OCI-LY7 (cell line): ENCODE data around the gene ZNF407. TPM values are rescaled to one million over a fixed set of nuclear protein-coding genes. Genes with fewer than 3 reads are reported as not detected.

ENCODE experiments used
- BruUV-seq: library from RNA; stranded (reverse); fragments of 400-500 nt; replicated peaks from 2 replicates; lab custom pipeline; 2021; lab: Mats Ljungman, UMichigan
- CTCF ChIA-PET: fragments of 300-600 bp; sonication (Branson Sonifier 250); formaldehyde crosslinking; loops from one replicate; lab custom pipeline; 2022; ENCODE audit warnings: antibody characterized with exemption; ENCODE audit not compliant: unreplicated experiment; lab: Charles Lee
- POLR2A ChIA-PET: fragments of 300-600 bp; sonication (Branson Sonifier 250); formaldehyde crosslinking; loops from one replicate; lab custom pipeline; 2022; ENCODE audit warnings: antibody characterized with exemption; lab: Charles Lee
- DNase-seq: peaks from one replicate; pipeline ENCODE4 v3.0.0-alpha.2; 2015; ENCODE audit warnings: low spot score
- H2AFZ ChIP-seq: fragments of 200-600 bp; sonication (generic), shearing (Covaris generic); 2 replicates; pipeline ENCODE4 v1.6.1; 2014; ENCODE audit warnings: mild to moderate bottlenecking, antibody characterized with exemption, low read length, moderate library complexity
- H3K27ac ChIP-seq: fragments of 200-600 bp; sonication (generic); 2 replicates; pipeline ENCODE4 v1.5.1; 2014; ENCODE audit warnings: mixed run types, low read depth, mild to moderate bottlenecking, moderate library complexity, low read length, inconsistent platforms; ENCODE audit not compliant: poor library complexity, severe bottlenecking
- H3K36me3 ChIP-seq: fragments of 200-600 bp; sonication (generic); 2 replicates; pipeline ENCODE4 v1.6.1; 2014; ENCODE audit warnings: mild to moderate bottlenecking, antibody characterized with exemption, low read length, moderate library complexity, mixed read lengths; ENCODE audit not compliant: insufficient read depth
- H3K4me1 ChIP-seq: fragments of 200-600 bp; sonication (generic); 2 replicates; pipeline ENCODE4 v1.5.1; 2014; ENCODE audit warnings: mild to moderate bottlenecking, low read length; ENCODE audit not compliant: insufficient read depth, poor library complexity, severe bottlenecking
- H3K4me2 ChIP-seq: fragments of 200-600 bp; sonication (generic); 2 replicates; pipeline ENCODE4 v1.6.1; 2014; ENCODE audit warnings: mild to moderate bottlenecking, low read length
- H3K4me3 ChIP-seq: fragments of 200-600 bp; sonication (generic); 2 replicates; pipeline ENCODE4 v1.5.1; 2014; ENCODE audit warnings: mild to moderate bottlenecking, low read depth, low read length; ENCODE audit not compliant: poor library complexity, severe bottlenecking
- H3K79me2 ChIP-seq: fragments of 200-600 bp; sonication (generic); 2 replicates; pipeline ENCODE4 v1.6.1; 2016; ENCODE audit warnings: low read depth, mild to moderate bottlenecking, low read length, moderate library complexity, mixed read lengths; ENCODE audit not compliant: insufficient read depth
- H3K9me2 ChIP-seq: fragments of 200-600 bp; sonication (generic); 2 replicates; pipeline ENCODE4 v1.6.1; 2016; ENCODE audit warnings: mild to moderate bottlenecking, low read length, mixed read lengths; ENCODE audit not compliant: insufficient read depth
- H3K9me3 ChIP-seq: fragments of 200-600 bp; sonication (generic); 2 replicates; pipeline ENCODE4 v1.6.1; 2014; ENCODE audit warnings: mild to moderate bottlenecking, mixed run types, low read length, mixed read lengths
- H4K20me1 ChIP-seq: fragments of 200-600 bp; sonication (generic); 2 replicates; pipeline ENCODE4 v1.6.1; 2014; ENCODE audit warnings: mild to moderate bottlenecking, antibody characterized with exemption, low read length, moderate library complexity, mixed read lengths; ENCODE audit not compliant: insufficient read depth
- EZH2phosphoT487 ChIP-seq: fragments of 200-600 bp; sonication (generic); IDR thresholded peaks from 2 replicates; pipeline ENCODE4 v1.6.1; 2018; ENCODE audit warnings: low read depth, borderline replicate concordance, mild to moderate bottlenecking, mixed run types, antibody characterized with exemption, low read length, moderate library complexity, mixed read lengths
- intact Hi-C: fragments of 100-400 bp; cut with micrococcal nuclease; formaldehyde crosslinking; loops from one replicate; pipeline ENCODE4 v1.10.0; 2022; ENCODE audit not compliant: unreplicated experiment
- total RNA-seq, 2 experiments: library from RNA; depleted of rRNA in 1 of 2; stranded (reverse); fragments of >200 nt in 1 of 2; shearing (Covaris generic) in 1 of 2; gene quantifications; 2 replicates each; pipeline ENCODE4 v1.2.3, GENCODE V29; 2014 to 2022
- TF ChIP-seq, protein P1 (sequence below): fragments of 200-600 bp; sonication (generic); conservative IDR thresholded peaks from 2 replicates; pipeline ENCODE4 v1.5.1; 2014; ENCODE audit warnings: mild to moderate bottlenecking, antibody characterized with exemption, low read length, moderate library complexity, mixed read lengths

ZNF407 gene
- total RNA-seq, 2 experiments from 2014 or later: 8.9 to 11.9 TPM

DNA sequence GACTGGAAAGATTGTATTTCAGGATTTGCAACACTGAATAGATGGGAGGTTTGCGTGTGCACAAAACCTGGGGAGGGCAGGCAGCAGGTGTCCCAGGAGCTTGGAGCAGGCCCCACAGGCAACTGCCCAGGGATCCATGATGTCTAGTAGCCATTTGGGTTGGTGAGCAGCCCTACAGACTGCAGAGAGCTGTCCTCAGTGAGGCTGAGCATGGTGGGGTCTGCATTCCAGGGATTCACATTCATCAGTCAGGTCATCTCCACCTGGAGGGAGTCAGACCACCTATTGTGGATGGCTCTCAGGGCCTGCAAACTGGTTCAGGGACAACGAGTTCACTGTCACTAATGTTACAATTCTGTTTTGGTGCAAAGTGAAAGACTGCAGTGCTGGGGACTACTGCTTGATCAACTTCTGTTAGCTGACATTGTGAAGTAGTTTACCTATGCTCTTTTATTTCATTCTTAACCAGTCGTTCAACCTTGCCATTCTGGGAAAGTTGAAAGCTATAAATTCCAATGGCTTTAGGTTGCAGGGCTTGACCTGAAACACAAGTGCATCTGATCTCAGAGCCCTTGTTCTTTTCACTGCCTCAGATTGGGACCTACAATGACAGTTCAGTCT, 222.6 kb downstream of the ZNF407 start:
- no peak for DNase-seq
- TF ChIP-seq, protein P1, sequence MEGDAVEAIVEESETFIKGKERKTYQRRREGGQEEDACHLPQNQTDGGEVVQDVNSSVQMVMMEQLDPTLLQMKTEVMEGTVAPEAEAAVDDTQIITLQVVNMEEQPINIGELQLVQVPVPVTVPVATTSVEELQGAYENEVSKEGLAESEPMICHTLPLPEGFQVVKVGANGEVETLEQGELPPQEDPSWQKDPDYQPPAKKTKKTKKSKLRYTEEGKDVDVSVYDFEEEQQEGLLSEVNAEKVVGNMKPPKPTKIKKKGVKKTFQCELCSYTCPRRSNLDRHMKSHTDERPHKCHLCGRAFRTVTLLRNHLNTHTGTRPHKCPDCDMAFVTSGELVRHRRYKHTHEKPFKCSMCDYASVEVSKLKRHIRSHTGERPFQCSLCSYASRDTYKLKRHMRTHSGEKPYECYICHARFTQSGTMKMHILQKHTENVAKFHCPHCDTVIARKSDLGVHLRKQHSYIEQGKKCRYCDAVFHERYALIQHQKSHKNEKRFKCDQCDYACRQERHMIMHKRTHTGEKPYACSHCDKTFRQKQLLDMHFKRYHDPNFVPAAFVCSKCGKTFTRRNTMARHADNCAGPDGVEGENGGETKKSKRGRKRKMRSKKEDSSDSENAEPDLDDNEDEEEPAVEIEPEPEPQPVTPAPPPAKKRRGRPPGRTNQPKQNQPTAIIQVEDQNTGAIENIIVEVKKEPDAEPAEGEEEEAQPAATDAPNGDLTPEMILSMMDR: no peak
- no peak for TF ChIP-seq EZH2phosphoT487
- H3K27ac ChIP-seq: no peak overlapping the region
- H3K4me3 ChIP-seq: no peak overlapping the region
- no peaks in the 10 kb centered on the region for H3K9me2 ChIP-seq
- H3K4me2 ChIP-seq: no peak overlapping the region
- BruUV-seq: no TSS peak
- no peaks in the 10 kb centered on the region for H3K9me3 ChIP-seq
- ChIA-PET POLR2A (interaction anchor here (0.6 to 1.0 kb wide), 2 partner anchors 15 to 25 kb away, joined by 4 read pairs; no protein-coding TSS in a partner anchor), CTCF (no interaction called here)
- intact Hi-C loops: no loop called here
- H3K4me1 ChIP-seq: no peaks in the 10 kb centered on the region
- no peaks in the 10 kb centered on the region for H3K79me2 ChIP-seq
- no peak overlapping the region for H2AFZ ChIP-seq
- no peaks in the 10 kb centered on the region for H4K20me1 ChIP-seq
- no peaks in the 10 kb centered on the region for H3K36me3 ChIP-seq

DNA sequence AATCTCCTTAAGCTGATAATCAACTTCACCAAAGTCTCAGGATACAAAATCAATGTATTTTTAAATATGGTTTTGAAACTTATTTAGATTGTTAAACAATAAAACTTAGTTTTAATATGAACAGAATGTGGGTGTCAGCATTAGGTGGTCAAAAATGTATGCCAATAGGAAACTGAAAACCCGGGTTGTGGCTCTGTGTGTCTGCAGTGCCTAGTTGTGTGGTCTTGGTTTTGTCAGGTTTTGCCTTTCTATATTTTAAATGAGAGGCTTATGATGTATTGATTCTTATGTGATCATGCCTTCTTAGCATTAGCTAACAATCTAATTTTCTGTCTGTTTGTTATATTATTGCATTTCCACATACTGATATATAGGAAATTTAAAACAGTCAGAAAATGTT, 227.8 kb downstream of the ZNF407 start:
- TF ChIP-seq, protein P1: no peak
- no peak for TF ChIP-seq EZH2phosphoT487
- no peak for DNase-seq
- Histone ChIP-seq H3K4me2 (no peak overlapping the region), H3K9me3 (no peaks in the 10 kb centered on the region), H3K79me2 (no peaks in the 10 kb centered on the region), H2AFZ (no peak overlapping the region), H3K27ac (no peak overlapping the region), H3K36me3 (no peaks in the 10 kb centered on the region), H4K20me1 (no peaks in the 10 kb centered on the region), H3K9me2 (no peaks in the 10 kb centered on the region), H3K4me3 (no peak overlapping the region), H3K4me1 (no peaks in the 10 kb centered on the region)
- BruUV-seq: no TSS peak
- ChIA-PET CTCF (no interaction called here), POLR2A (interaction anchor here (0.6 kb wide), 1 partner anchor 884 kb away, joined by 3 read pairs; no protein-coding TSS in a partner anchor)
- intact Hi-C loops: no loop called here

- POLR2A ChIA-PET: no interaction called here
- H3K27ac ChIP-seq: no peak overlapping the region
- intact Hi-C loops: no loop called here
- H3K9me3 ChIP-seq: no peaks in the 10 kb centered on the region
- TF ChIP-seq, protein P1: no peak
- TF ChIP-seq EZH2phosphoT487: no peak
- H4K20me1 ChIP-seq: no peaks in the 10 kb centered on the region
- DNase-seq: no peak
- no peak overlapping the region for H3K4me2 ChIP-seq
- CTCF ChIA-PET: no interaction called here
- H3K4me1 ChIP-seq: no peaks in the 10 kb centered on the region
- no peaks in the 10 kb centered on the region for H3K9me2 ChIP-seq
- H2AFZ ChIP-seq: no peak overlapping the region
- BruUV-seq: no TSS peak
- H3K36me3 ChIP-seq: no peaks in the 10 kb centered on the region
- H3K79me2 ChIP-seq: no peaks in the 10 kb centered on the region
- no peak overlapping the region for H3K4me3 ChIP-seq
Observed at GRCh38 chr18:74826572-74826971, 228.9 kb downstream of the ZNF407 start.
